BJ (cell line): Measurements from ENCODE around the gene YJU2. TPM values are rescaled to one million over a fixed set of nuclear protein-coding genes. Genes with fewer than 3 reads are reported as not detected.
"Not testable (repeated sequence)": the region's sequence is repeated elsewhere in the genome, so short reads cannot be mapped to it uniquely, and the experiment has no call there.

ENCODE experiments used
- CTCF ChIA-PET: fragments of 350-600 bp; formaldehyde crosslinking; extraction: SDS; loops from one replicate; lab custom pipeline; 2021; ENCODE audit warnings: antibody characterized with exemption, inconsistent platforms; lab: Yijun Ruan, JAX
- POLR2A ChIA-PET: fragments of 300-600 bp; sonication (Branson Sonifier 250); formaldehyde crosslinking; extraction: SDS; loops from one replicate; lab custom pipeline; 2021; ENCODE audit warnings: antibody characterized with exemption; lab: Charles Lee
- DNase-seq: peaks from one replicate; pipeline ENCODE4 v3.0.0-alpha.2; 2011; ENCODE audit warnings: low read depth
- H3K27me3 ChIP-seq: 2 replicates; pipeline ENCODE4 v1.6.0; 2011; ENCODE audit warnings: low read length; ENCODE audit not compliant: control insufficient read depth, insufficient read depth
- H3K36me3 ChIP-seq: 2 replicates; pipeline ENCODE4 v1.5.1; 2011; ENCODE audit warnings: low read length; ENCODE audit not compliant: control insufficient read depth, insufficient read depth
- H3K4me3 ChIP-seq: 2 replicates; pipeline ENCODE4 v1.5.1; 2011; ENCODE audit warnings: low read depth, mild to moderate bottlenecking, control low read depth, low read length
- CTCF ChIP-seq: IDR thresholded peaks from 2 replicates; pipeline ENCODE4 v1.5.1; 2011; ENCODE audit warnings: low read depth, mild to moderate bottlenecking, control low read depth, inconsistent platforms, low read length, moderate library complexity; ENCODE audit not compliant: insufficient read depth
- polyA plus RNA-seq: library from polyadenylated mRNA; depleted of rRNA; stranded (reverse); fragments of >200 nt; gene quantifications from 2 replicates; pipeline ENCODE4 v1.2.3, GENCODE V29; 2011

The YJU2 gene
- polyA plus RNA-seq, 1 experiment = 14.5 TPM

GRCh38 chr19:4267101-4267900 is 20.4 kb downstream of the YJU2 start:
- TF ChIP-seq CTCF = peak; percentile 88
- ChIA-PET POLR2A (no interaction called here), CTCF (interaction anchor here (0.8 to 4.2 kb wide), 19 partner anchors 8 to 281 kb away, joined by 3 to 43 read pairs (median 5); partner anchors contain the start of genes MPND, SH3GL1, STAP2 and YJU2)
- DNase-seq = no peak
- peaks cover 14% of the 10 kb centered on the region for H3K36me3 ChIP-seq
- H3K4me3 ChIP-seq = no peak overlapping the region
- no peaks in the 10 kb centered on the region for H3K27me3 ChIP-seq

GRCh38 chr19:4267901-4268815 is 21.3 kb downstream of the YJU2 start:
- Histone ChIP-seq H3K36me3 (peaks cover 13% of the 10 kb centered on the region), H3K4me3 (no peak overlapping the region), H3K27me3 (no peaks in the 10 kb centered on the region)
- DNase-seq = no peak
- TF ChIP-seq CTCF = no peak
- ChIA-PET POLR2A (no interaction called here), CTCF (interaction anchor here (0.8 to 4.2 kb wide), 12 partner anchors 10 to 257 kb away, joined by 3 to 43 read pairs (median 6); partner anchors contain the start of gene STAP2)

GRCh38 chr19:4268816-4269430 is 22.0 kb downstream of the YJU2 start:
- Histone ChIP-seq H3K36me3 (peaks cover 13% of the 10 kb centered on the region), H3K27me3 (no peaks in the 10 kb centered on the region), H3K4me3 (no peak overlapping the region)
- CTCF ChIA-PET = interaction anchor here (1.9 to 4.2 kb wide), 4 partner anchors 9 to 256 kb away, joined by 6 to 43 read pairs (median 30); no protein-coding TSS in a partner anchor
- TF ChIP-seq CTCF = no peak
- no peak for DNase-seq
- POLR2A ChIA-PET = no interaction called here

- peaks cover 8% of the 10 kb centered on the region for H3K36me3 ChIP-seq
- ChIA-PET CTCF (interaction anchor here (2.6 kb wide), 1 partner anchor 79 kb away, joined by 8 read pairs; no protein-coding TSS in a partner anchor), POLR2A (no interaction called here)
- H3K27me3 ChIP-seq = peaks cover 2% of the 10 kb centered on the region
- DNase-seq = no peak
- TF ChIP-seq CTCF = no peak
- no peak overlapping the region for H3K4me3 ChIP-seq
Observed at GRCh38 chr19:4272894-4273293, 26.0 kb downstream of the YJU2 start.

GRCh38 chr19:4274321-4274686 is 27.4 kb downstream of the YJU2 start:
- H3K36me3 ChIP-seq, H3K4me3 ChIP-seq, POLR2A ChIA-PET, DNase-seq, H3K27me3 ChIP-seq: not testable (repeated sequence)
- CTCF ChIA-PET = interaction anchor here (0.6 to 2.6 kb wide), 2 partner anchors 78 to 361 kb away, joined by 3 to 8 read pairs; no protein-coding TSS in a partner anchor
